NCI-H1048 (cell line): ENCODE measurements around the gene HPSE.

ENCODE experiments used
- DNase-seq: peaks from one replicate; lab custom pipeline; 2025; lab: John Stamatoyannopoulos, UW

Gene HPSE

DNA sequence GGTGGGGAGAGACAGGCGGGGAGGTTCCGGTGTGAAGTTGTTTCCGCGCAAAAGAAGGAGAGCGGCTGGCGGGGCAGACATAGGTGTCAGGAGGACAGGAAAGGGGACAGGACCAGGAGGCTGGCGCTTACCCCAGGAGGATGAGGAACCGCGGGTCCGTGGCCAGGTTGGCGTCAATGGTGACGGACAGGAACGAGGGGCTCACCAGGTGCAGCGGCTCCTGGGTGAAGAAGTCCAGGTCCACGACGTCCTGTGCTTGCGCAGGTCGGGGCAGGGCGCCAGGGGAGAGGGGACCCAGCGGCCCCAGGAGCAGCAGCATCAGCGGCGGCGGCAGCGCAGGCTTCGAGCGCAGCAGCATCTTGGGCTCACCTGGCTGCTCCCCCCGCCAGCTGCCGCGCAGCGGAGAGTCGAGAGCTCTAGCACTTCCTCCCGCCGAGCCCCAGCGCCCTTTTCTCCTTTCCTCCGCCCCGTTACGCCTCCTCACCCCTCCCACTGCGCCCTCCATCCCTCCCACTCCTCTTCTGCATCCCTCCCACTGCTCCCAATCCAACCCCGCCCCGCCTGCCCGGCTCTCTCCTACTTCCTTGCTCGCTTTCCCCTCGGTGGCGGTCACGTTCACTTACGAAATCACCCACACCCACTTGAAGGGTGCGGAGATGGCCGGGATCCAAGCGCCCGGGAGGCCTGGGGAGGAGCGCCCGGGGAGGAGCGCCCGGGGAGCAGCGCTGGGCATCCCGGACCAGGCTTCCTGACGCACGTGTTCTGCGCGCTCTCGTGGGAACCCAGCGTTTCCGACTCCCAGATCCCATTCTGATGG is at the start of gene HPSE:
HPSE (minus strand) TSS at position 424 of the 817 bp plus-strand sequence; CDS start at position 358, 66 bp downstream.
- DNase-seq, result peak; percentile 79

DNA sequence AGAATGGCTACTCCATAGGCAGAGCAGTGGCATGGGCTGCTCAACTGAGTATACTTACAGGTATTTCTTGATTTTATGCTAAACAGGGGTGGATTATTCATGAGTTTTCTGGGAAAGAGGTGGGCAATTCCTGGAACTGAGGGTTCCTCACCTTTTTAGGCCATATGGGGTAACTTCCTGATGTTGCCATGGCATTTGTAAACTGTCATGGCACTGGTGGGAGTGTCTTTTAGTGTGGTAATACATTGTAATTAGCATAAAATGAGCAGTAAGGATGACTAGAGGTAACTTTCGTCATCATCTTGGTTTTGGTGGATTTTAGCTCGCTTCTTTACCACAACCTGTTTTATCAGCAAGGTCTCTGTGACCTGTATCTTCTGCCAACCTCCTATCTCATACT is 48.2 kb upstream of the HPSE start:
- DNase-seq, result no peak

DNA sequence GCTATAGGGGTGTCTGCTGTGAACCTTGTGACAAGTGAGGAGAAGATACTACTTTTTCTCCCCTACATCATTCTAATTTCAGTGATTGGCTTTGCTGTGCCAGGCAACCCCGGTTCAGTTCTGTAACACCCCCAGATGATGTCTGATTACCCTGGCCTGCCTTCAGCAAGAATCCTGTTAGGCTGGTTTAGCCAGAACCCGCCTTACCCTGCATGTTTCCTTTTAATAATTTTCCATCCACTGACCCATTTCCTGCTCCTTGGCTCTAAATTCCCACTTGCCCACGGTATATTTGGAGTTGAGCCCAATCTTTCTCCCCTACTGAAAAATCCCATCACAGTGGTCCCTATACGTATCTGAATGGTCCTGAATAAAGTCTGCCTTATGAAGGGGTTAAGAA is 46.5 kb upstream of the HPSE start:
- no peak for DNase-seq

DNA sequence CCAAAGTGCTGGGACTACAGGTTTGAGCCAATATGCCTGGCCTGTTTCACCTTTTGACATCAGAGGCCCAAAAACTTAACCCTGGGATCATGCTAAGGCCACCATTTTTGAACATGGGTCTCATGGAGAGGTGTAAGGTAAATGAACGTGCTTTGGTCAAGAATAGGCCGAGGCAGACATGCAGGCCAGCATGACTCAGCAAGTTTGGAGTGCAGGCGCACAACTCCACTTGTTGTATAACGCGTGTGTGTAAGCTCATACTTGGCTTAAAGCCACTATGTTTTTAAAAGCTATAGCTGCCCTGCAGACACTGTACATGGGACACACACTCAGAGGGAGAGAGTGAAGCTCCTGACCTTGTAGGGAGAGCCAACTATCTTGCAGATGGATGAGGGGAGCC is 43.8 kb upstream of the HPSE start:
- DNase-seq, result no peak

DNA sequence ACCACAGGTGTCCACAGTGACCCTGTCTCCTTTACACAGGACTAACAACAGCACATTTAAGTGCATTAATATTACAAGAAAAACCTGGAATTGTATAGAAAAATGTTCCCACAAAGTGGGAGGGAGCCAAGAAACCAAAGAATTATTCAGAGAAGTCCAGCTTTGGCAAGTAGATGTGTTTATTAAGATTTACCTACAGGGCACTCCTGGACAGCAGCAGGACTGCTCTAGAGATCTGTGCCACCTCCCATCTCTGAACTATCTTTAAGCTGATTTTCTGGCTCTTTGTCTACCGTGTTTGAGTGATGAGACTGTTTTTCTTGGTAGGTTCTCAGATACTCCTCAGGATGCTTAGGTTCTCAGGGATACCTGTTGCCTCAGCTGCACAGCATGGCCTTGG is 38.3 kb upstream of the HPSE start:
- DNase-seq, result no peak

DNA sequence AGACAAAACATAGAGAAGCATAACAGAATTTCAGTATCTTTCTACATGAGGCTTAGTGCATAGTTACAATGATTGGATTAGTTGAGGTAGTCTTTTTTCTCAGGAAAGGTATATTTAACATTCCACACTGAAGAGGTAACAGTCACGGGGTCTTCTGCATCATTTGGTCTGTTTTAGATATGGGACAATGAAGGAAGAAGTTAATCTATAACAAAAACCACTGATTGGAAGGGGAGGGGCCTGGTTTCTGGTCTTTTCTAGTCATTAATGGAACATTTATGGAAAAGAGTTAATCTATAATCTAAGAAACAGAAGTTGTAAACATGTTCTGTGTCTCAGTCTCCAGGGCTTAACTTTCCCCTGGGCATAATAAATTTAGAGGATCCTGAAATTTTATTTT is 37.3 kb upstream of the HPSE start:
- no peak for DNase-seq

DNA sequence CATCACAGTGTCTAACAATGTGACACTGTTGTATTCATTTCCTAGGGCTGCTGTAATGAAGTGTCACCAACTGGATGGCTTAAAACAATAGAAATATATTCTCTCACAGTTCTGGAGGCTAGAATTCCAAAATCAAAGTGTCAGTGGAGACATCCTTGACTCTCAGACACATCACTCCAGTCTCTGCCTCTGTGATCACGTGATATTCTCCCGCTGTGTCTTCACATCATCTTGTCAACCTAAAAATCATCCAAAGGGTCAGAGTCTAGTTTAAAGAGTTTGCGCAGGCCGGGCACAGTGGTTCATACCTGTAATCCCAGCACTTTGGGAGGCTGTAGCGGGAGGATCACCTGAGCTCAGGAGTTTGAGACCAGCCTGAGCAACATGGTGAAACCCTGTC is 36.6 kb upstream of the HPSE start:
- no peak for DNase-seq

DNA sequence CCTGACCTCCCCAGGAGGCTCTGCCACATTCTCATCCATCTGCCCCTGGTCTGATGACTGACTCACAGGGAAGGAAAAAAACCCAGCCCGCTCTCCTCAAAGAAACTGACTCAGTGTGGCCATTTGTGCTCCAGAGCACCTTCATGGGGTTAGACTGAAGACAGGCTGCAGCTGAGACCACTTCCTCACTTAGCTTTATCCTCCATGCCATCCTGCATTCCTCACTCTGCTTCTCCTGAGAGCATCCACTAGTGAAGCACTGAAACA is 35.9 kb upstream of the HPSE start:
- no peak for DNase-seq

DNA sequence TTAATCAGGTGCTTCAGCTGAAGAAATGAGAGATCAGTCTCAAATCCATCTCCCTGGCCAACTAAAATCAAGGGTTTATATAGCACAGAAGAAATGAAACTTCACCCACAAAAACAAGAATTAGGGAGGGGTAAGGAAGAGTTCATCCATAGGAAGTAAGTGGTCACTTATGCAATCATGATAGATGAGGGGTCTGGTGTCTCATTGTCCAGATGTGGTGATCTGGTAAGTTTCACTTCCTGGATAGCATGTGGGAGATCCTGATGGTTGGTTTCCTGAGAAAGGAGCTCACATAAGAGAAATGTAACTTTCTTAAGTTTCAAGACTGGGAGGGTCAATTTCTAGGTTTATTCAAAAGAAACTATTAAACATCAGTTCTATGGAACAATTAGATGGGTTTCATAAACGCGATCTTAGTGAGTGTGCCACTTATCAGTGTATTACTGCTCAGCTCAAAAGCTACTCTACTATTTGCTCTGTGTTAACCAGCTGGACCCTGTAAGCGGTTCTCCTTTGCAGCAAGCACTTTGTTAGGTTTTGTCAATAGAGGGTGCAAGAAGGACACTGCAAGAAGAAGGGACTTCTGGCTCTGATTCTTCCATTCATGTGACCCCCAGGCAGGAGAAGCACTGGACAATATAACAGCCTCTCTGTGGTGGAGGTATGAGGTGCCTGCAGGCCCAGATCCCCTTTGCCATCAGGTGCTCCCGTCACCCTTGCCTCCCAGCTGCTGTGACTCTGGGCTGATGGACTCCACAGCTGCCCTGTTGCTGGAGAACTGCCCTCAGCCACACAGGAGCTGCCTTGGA is 35.4 kb upstream of the HPSE start:
- DNase-seq, result no peak

DNA sequence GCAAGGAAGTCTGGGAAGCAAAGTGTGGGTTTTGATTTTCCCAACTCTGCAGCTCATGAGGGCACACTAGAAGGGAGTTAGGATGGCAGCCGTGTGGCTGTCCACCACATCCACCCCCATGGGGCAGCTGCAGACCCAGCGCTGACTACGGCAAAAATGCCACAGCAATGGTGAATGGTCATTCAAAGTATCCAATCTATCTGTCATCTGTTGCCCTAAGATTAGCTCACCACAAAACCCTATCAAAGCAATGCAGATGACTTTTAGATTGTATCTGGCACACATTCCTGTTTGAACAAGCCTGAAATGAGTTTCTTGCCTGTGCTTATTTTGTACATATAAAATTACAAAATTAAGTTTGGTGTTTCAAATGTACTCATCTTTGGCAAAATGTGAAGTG is 29.7 kb upstream of the HPSE start:
- no peak for DNase-seq

DNA sequence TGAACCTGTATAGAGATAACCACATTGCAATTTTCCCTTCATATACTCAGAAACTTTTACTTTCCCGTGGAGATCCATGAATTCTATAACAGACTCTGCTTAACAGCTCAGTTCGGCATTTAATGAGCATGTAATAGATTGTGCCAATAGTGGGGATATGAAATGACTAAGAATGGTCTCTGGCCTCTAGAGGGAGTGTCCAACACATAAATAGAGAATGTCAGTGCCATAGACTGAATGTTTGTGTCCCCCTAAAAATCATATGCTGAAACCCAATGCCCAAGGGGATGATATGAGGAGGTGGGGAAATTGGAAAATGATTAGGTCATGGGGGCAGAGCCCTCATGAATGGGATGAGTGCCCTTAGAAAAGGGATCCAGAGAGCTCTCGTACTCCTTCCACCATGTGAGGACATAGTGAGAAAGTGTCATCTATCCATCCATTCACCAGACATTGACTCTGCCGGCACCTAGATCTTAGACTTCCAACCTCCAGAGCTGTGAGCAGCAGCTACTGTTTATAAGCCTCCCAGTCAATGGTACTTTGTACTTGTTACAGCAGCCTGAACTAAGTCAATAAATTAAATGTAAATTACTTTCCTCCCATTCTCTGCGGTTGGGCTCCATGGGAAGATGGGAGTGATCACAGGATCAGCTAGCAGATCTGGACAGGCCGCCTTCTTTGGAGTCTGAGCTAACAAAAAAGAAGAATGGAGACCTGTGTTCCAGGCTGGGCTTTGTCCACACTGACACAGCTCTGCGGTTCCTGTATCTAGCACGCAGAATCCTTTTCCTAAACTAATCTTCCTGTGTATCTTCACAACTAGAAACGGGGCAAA is 28.1 kb upstream of the HPSE start:
- DNase-seq, result peak; percentile 41

DNA sequence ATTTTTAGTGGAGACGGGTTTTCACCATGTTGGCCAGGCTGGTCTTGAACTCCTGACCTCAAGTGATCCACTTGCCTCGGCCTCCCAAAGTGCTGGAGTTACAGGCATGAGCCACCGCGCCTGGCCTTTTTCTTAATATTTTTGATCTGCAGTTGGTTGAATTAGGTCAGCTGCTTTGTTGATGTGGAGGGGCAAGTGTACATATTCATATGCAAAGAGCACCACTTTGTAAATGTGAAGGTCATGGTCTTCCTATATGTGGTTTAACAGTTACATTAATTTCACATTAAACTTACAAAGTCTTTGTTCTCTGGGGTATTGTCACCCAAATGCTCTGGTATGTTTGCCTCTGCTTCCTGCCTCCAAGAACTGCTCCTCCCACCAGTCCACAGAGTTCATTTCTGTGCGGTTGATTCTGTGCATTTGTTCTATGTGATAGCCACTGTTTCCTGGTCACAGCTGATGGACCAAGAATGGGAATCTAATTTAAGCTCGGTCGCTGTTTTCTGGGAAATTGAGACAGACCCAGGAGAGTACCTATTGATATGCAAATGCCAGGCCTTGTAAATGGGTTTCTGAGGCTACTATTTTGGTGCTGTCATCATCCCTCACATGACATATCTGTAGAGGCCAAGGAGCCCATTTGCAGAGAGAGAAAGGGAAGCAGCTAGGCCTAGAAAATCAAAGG is 26.9 kb upstream of the HPSE start:
- no peak for DNase-seq

DNA sequence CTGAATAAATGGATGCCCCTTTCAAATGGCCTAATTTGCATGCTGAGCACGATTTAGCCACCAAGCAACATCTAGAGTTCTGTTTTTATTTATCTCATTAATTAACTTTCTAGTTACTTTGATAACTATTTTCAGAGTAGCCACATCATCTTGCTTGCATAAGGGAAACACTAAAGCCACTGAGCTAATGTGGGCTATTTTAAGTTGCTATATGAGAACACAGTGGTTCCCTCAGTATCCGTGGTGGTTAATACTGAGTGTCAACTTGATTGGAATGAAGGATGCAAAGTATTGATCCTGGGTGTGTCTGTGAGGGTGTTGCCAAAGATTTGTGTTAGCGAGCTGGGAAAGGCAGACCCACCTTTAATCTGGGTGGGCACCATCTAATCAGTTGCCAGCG is 25.4 kb upstream of the HPSE start:
- no peak for DNase-seq

DNA sequence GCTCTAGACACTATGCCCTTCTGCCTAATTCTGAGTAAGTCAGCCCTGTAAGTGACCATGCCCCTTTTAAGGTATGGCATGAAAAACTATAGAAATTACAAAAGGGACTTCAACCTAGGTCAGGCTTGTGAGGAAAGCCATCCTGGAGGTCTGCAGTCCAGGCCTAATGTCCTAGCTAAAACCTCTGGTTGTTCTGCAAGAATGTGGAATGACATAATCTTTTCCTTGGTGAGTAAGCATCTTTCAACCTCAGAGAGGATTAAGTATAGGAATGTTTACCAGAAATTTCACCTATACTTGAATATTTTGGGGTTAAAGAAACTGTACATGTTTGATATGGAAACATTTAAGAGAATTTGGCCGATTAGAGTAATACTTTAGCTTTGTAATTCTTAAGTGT is 23.8 kb upstream of the HPSE start:
- DNase-seq, result no peak

DNA sequence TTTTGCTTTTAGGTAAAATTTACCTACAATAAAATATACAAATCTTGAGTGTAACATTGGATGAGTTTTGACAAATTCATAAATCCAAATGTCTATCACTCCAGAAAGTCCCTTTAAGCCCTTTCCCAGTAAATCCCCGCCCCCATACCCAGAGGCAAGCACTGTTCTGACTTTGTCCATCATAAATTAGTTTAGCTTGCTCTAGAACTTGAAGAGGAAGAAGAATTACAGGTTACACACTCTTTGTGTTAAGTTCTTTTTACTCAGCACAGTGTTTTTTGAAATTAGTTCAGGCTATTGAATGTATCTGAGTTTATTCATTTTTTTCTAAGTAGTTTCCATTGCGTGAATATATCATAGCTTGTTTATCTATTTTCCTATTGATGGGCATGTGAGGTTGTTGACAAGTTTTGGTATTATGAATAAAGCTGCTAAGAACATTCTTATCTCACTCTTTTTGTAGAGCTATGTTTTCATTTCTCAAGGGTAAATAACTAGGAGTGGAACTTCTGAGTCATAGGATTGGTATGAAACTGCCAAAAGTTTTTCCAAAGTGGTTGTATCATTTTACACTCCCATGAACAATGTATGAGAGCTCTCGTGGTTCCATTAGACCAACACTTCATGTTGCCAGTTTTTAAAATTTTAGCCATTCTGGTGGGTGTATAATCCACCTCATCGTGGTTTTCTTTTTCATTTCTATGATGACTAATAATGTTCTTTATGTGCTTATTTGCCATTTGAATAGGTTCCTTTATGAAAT is 22.4 kb upstream of the HPSE start:
- no peak for DNase-seq

DNA sequence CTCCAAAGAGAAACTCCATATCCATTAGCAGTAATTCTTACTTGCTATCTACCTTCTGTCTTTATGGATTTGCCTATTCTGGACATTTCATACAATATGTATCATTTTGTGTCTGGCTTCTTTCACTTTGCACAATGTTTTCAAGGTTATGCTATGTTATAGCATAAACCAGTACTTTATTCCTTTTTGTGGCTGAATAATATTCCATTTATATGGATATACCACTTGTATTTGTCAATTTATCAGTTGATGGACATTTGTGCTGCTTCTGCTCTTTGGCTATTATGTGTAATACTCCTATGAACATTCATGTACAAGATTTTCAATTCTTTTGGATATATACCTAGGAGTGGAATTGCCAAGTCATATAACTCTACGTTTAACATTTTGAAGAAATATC is 18.9 kb upstream of the HPSE start:
- no peak for DNase-seq

DNA sequence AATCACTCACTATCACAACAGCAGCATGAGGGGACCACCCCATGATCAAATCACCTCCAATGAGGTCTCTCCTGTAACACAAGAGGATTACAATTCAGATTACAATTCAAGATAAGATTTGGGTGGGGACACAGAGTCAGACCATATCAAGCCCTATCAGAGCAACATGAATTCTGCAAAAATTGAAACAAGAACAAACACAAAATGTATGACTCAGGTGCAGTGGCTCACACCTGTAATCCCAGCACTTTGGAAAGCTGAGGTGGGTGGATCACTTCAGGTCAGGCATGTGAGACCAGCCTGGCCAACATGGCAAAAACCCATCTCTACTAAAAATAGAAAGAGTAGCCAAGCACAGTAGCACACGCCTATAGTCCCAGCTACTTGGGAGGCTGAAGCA is 13.4 kb upstream of the HPSE start:
- DNase-seq, result no peak

DNA sequence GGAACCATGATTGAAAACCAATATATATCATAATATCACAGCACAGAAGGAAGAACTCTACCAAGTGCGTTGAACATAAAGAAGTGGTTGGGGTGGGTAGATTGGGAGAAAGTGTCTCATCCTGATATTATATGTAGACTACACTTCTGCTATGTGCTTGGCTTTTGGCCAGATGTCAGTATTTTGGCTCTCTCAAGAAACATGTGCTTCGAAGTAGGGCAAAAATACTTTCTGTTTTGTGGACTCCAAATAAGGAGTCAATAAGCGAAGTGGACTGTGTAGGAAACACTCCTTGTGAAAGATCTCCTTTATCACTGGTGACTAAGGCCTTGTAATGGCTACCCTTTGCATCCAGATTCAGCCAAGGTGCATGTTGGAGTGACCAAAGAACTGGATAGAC is 7.8 kb upstream of the HPSE start:
- no peak for DNase-seq

DNA sequence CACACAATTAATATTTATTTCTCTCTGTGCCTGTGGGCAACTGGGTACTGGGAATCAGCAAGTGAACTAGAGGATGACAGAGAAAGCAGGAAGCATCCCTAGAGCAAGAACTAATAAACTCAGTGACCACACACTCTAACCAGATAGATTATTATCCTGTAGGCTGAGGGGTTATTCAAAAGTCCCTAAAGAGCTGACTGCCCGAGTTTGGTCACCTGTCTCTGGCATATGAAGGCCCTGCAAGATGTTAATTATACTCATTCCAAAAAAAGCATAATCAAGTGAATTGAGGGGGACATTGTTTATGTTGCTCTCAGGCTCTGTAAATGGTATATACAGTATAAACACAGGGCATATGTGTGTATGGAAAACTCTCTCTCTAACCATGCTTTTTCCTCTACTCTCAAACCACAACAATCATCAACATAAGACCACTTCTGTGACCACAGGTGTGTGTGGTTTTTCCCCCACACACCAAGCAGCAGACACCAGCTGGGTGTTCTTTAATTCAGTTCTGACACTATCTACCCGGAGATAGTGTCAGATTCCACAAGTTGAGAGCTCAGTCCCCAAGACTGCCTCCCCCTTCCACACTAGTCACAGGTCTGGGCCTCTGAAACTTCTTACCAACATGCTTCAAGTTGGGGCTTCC is 6.2 kb upstream of the HPSE start:
- DNase-seq, result no peak

DNA sequence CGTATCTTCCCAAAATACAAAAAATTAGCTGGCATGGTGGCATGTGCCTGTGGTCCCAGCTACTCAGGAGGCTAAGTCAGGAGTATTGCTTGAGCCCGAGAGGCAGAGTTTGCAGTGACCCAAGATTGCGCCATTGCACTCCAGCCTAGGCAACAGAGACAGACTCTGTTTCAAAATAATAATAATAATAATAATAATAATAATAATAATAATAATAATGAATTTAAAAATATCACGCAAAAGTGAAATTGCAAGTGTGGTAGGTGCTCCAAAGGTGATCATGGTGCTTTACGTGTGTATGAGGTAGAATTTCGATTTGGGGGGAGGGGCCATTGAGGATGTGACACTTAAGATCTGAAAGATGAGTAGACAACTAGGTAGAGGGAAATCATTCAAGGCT is 4.9 kb upstream of the HPSE start:
- no peak for DNase-seq

DNA sequence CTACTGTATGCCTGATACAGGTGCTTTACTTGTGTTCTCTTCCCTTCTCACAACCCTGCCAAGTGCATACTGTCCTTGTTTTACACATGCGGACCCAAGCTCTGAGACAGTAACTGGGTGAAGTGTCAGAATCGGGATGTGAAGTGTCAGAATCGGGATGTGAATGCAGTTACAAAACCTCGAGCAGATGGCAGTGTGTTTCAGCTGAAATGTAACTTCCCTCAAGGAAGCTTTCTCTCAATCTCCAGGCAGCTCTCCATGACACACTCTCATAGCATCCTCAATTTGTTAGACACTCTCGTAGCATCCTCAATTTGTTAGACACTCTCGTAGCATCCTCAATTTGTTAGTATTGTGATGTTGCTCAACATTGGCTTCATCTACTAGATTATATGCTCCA is 1.1 kb upstream of the HPSE start:
- DNase-seq, result no peak
